Measurements from ENCODE around the gene MYOF.

- TF ChIP-seq GATA3 (IDR thresholded peaks at IDR 0.05; ENCODE audit: low read depth, low read length), result no peak
- no peak for TF ChIP-seq GATA2 (IDR thresholded peaks at IDR 0.05; ENCODE audit: low read depth, low read length)
Measured at GRCh38 chr10:93443481-93443880, 38.7 kb downstream of the MYOF start.
